ENCODE measurements around the gene MAML3. TPM values are rescaled to one million over a fixed set of nuclear protein-coding genes. Genes with fewer than 3 reads are reported as not detected.
"Not testable (repeated sequence)": the region's sequence is repeated elsewhere in the genome, so short reads cannot be mapped to it uniquely, and the experiment has no call there.

The MAML3 gene
- polyA plus RNA-seq, 1 donor: 17.2 TPM

- DNase-seq: no peak
Measured at GRCh38 chr4:139719381-139720101, 434.4 kb downstream of the MAML3 start.

GRCh38 chr4:139718833-139719232 lies 435.2 kb downstream of the MAML3 start:
- DNase-seq: no peak

GRCh38 chr4:139718358-139718757 lies 435.6 kb downstream of the MAML3 start:
- DNase-seq: no peak

- DNase-seq: no peak
Measured at GRCh38 chr4:139715746-139716391, 438.1 kb downstream of the MAML3 start.

GRCh38 chr4:139712882-139713281 lies 441.1 kb downstream of the MAML3 start:
- DNase-seq: no peak

- DNase-seq: no peak
Measured at GRCh38 chr4:139711461-139711860, 442.5 kb downstream of the MAML3 start.

GRCh38 chr4:139710073-139710472 lies 443.9 kb downstream of the MAML3 start:
- DNase-seq: no peak

- no peak for DNase-seq
Measured at GRCh38 chr4:139709660-139710059, 444.3 kb downstream of the MAML3 start.

- no peak for DNase-seq
Measured at GRCh38 chr4:139704915-139705485, 449.0 kb downstream of the MAML3 start.

- DNase-seq: no peak
Measured at GRCh38 chr4:139700568-139700967, 453.4 kb downstream of the MAML3 start.

GRCh38 chr4:139698167-139698925 lies 455.6 kb downstream of the MAML3 start:
- not testable (repeated sequence) for DNase-seq

- no peak for DNase-seq
Measured at GRCh38 chr4:139696491-139696890, 457.5 kb downstream of the MAML3 start.

GRCh38 chr4:139694522-139695107 lies 459.4 kb downstream of the MAML3 start:
- no peak for DNase-seq

- no peak for DNase-seq
Measured at GRCh38 chr4:139692309-139693012, 461.5 kb downstream of the MAML3 start.

GRCh38 chr4:139690419-139690818 lies 463.6 kb downstream of the MAML3 start:
- no peak for DNase-seq

GRCh38 chr4:139689093-139689722 lies 464.8 kb downstream of the MAML3 start:
- no peak for DNase-seq

- no peak for DNase-seq
Measured at GRCh38 chr4:139686988-139687387, 467.0 kb downstream of the MAML3 start.

GRCh38 chr4:139686130-139686529 lies 467.9 kb downstream of the MAML3 start:
- DNase-seq: no peak

GRCh38 chr4:139685180-139685579 lies 468.8 kb downstream of the MAML3 start:
- no peak for DNase-seq

GRCh38 chr4:139684351-139684750 lies 469.6 kb downstream of the MAML3 start:
- no peak for DNase-seq

GRCh38 chr4:139682741-139683151 lies 471.2 kb downstream of the MAML3 start:
- DNase-seq: no peak

Data from left kidney (tissue), 2 donors.